Neural progenitor cell (in vitro differentiated cells): ENCODE results near the gene NUP58. TPM values are rescaled to one million over a fixed set of nuclear protein-coding genes. Genes with fewer than 3 reads are reported as not detected.
"Not testable (repeated sequence)": the region's sequence is repeated elsewhere in the genome, so short reads cannot be mapped to it uniquely, and the experiment has no call there.

Experiments
- DNase-seq: peaks from one replicate; pipeline ENCODE4 v3.0.0-alpha.2; 2016; ENCODE audit warnings: low spot score
- H2AFZ ChIP-seq: fragments of 200-600 bp; sonication (generic); replicated peaks from 2 replicates; pipeline ENCODE4 v1.6.1; 2016; ENCODE audit warnings: antibody characterized with exemption
- H3F3A ChIP-seq: fragments of 200-600 bp; sonication (generic); 2 replicates; pipeline ENCODE4 v1.6.1; 2016; ENCODE audit warnings: antibody characterized with exemption, low read depth
- H3K27ac ChIP-seq: fragments of 200-600 bp; sonication (generic); 2 replicates; pipeline ENCODE4 v1.5.1; 2016; ENCODE audit warnings: mild to moderate bottlenecking
- H3K27me3 ChIP-seq: fragments of 200-600 bp; sonication (generic); 2 replicates; pipeline ENCODE4 v1.6.1; 2016; ENCODE audit warnings: mild to moderate bottlenecking, moderate library complexity
- H3K36me3 ChIP-seq: fragments of 200-600 bp; sonication (generic); 2 replicates; pipeline ENCODE4 v1.5.1; 2016
- H3K4me1 ChIP-seq: fragments of 200-600 bp; sonication (generic); 2 replicates; pipeline ENCODE4 v1.6.1; 2016; ENCODE audit warnings: mixed run types
- H3K4me2 ChIP-seq: fragments of 200-600 bp; sonication (generic); 2 replicates; pipeline ENCODE4 v1.6.1; 2016
- H3K4me3 ChIP-seq: fragments of 200-600 bp; sonication (generic); 2 replicates; pipeline ENCODE4 v1.5.1; 2016
- H3K79me2 ChIP-seq: fragments of 200-600 bp; sonication (generic); 2 replicates; pipeline ENCODE4 v1.6.1; 2016; ENCODE audit warnings: low read depth
- H3K9ac ChIP-seq: fragments of 200-600 bp; sonication (generic); 2 replicates; pipeline ENCODE4 v1.6.1; 2016
- H3K9me3 ChIP-seq: fragments of 200-600 bp; sonication (generic); 2 replicates; pipeline ENCODE4 v1.5.1; 2016; ENCODE audit warnings: low read depth
- H4K20me1 ChIP-seq: fragments of 200-600 bp; sonication (generic); 2 replicates; pipeline ENCODE4 v1.6.1; 2016; ENCODE audit warnings: low read depth
- H3K27ac Mint-ChIP-seq: 3 replicates; pipeline ENCODE4 v1.8.0; 2021; ENCODE audit warnings: mixed read lengths
- H3K27me3 Mint-ChIP-seq: 2 replicates; pipeline ENCODE4 v1.8.0; 2022; ENCODE audit warnings: low read depth, mild to moderate bottlenecking, inconsistent platforms, moderate library complexity, mixed read lengths; ENCODE audit not compliant: insufficient read depth
- H3K36me3 Mint-ChIP-seq: 3 replicates; pipeline ENCODE4 v1.8.0; 2021; ENCODE audit warnings: mixed read lengths
- H3K4me1 Mint-ChIP-seq: 3 replicates; pipeline ENCODE4 v1.8.0; 2021; ENCODE audit warnings: mixed read lengths
- H3K4me3 Mint-ChIP-seq: 3 replicates; pipeline ENCODE4 v1.8.0; 2021; ENCODE audit warnings: mild to moderate bottlenecking, moderate library complexity, mixed read lengths
- H3K9me3 Mint-ChIP-seq: 3 replicates; pipeline ENCODE4 v1.8.0; 2020; ENCODE audit warnings: mixed read lengths
- EZH2 ChIP-seq: fragments of 200-600 bp; sonication (generic); IDR thresholded peaks from 2 replicates; pipeline ENCODE4 v1.6.1; 2017; ENCODE audit warnings: antibody characterized with exemption, mild to moderate bottlenecking, moderate library complexity
- EZH2phosphoT487 ChIP-seq: fragments of 200-600 bp; sonication (generic); IDR thresholded peaks from 2 replicates; pipeline ENCODE4 v1.6.1; 2017; ENCODE audit warnings: antibody characterized with exemption
- total RNA-seq: library from RNA; depleted of rRNA; stranded (reverse); fragments of >200 nt; gene quantifications from 2 replicates; pipeline ENCODE4 v1.2.3, GENCODE V29; 2015; ENCODE audit warnings: low replicate concordance
- TF ChIP-seq, protein P1 (sequence below): fragments of 200-600 bp; sonication (generic); IDR thresholded peaks from 2 replicates; pipeline ENCODE4 v1.5.1; 2017; ENCODE audit warnings: antibody characterized with exemption, mild to moderate bottlenecking

NUP58 gene
- total RNA-seq, 1 donor from 2014 or later: 138 TPM

DNA sequence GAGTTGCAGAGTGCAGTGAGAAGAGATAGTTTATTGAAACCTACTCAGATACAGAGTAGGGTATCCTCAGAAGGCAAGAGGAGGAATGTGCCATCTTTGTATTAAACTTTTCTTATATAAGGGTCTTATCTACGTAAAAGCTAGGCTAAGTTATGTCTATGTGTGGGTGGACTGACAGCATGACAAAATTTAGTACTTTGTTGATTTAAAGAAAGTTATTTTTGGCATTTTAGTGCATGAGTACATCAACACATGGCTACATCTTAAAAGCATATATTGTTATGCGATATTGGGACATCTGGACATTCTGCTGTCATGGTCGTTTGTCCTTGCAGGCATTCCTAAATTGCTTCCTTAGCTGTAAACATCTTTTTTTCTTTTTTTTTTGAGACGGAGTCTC, 51.4 kb downstream of the NUP58 start:
- no peaks in the 10 kb centered on the region for H3K36me3 Mint-ChIP-seq
- Histone ChIP-seq H3K27ac (no peak overlapping the region), H3K4me3 (no peak overlapping the region), H4K20me1 (no peaks in the 10 kb centered on the region), H3K4me2 (no peak overlapping the region), H3F3A (no peaks in the 10 kb centered on the region), H3K4me1 (peaks cover 8% of the 10 kb centered on the region), H3K9me3 (no peaks in the 10 kb centered on the region), H3K9ac (no peak overlapping the region), H3K27me3 (no peaks in the 10 kb centered on the region), H3K36me3 (no peaks in the 10 kb centered on the region), H2AFZ (no peak overlapping the region), H3K79me2 (no peaks in the 10 kb centered on the region)
- peaks cover 5% of the 10 kb centered on the region for H3K4me1 Mint-ChIP-seq
- H3K4me3 Mint-ChIP-seq: no peak overlapping the region
- DNase-seq: no peak
- TF ChIP-seq, protein P1, sequence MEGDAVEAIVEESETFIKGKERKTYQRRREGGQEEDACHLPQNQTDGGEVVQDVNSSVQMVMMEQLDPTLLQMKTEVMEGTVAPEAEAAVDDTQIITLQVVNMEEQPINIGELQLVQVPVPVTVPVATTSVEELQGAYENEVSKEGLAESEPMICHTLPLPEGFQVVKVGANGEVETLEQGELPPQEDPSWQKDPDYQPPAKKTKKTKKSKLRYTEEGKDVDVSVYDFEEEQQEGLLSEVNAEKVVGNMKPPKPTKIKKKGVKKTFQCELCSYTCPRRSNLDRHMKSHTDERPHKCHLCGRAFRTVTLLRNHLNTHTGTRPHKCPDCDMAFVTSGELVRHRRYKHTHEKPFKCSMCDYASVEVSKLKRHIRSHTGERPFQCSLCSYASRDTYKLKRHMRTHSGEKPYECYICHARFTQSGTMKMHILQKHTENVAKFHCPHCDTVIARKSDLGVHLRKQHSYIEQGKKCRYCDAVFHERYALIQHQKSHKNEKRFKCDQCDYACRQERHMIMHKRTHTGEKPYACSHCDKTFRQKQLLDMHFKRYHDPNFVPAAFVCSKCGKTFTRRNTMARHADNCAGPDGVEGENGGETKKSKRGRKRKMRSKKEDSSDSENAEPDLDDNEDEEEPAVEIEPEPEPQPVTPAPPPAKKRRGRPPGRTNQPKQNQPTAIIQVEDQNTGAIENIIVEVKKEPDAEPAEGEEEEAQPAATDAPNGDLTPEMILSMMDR: no peak
- TF ChIP-seq EZH2phosphoT487 (no peak), EZH2 (no peak)
- H3K27ac Mint-ChIP-seq: peak overlapping the region; percentile 5
- peaks cover 2% of the 10 kb centered on the region for H3K9me3 Mint-ChIP-seq
- no peaks in the 10 kb centered on the region for H3K27me3 Mint-ChIP-seq

GRCh38 chr13:25353344-25353743, 51.9 kb downstream of the NUP58 start:
- peaks cover 5% of the 10 kb centered on the region for H3K4me1 Mint-ChIP-seq

GRCh38 chr13:25354377-25354776, 53.0 kb downstream of the NUP58 start:
- DNase-seq: no peak
- Histone ChIP-seq H3K4me3 (no peak overlapping the region), H3K9me3 (no peaks in the 10 kb centered on the region), H3K79me2 (no peaks in the 10 kb centered on the region), H3K36me3 (no peaks in the 10 kb centered on the region), H3K27ac (no peak overlapping the region), H3K27me3 (no peaks in the 10 kb centered on the region), H3K9ac (no peak overlapping the region), H3K4me2 (no peak overlapping the region), H2AFZ (no peak overlapping the region), H4K20me1 (no peaks in the 10 kb centered on the region), H3K4me1 (no peaks in the 10 kb centered on the region), H3F3A (no peaks in the 10 kb centered on the region)
- Mint-ChIP-seq H3K4me1 (peaks cover 2% of the 10 kb centered on the region), H3K9me3 (peaks cover 2% of the 10 kb centered on the region), H3K27me3 (no peaks in the 10 kb centered on the region), H3K36me3 (no peaks in the 10 kb centered on the region), H3K4me3 (no peak overlapping the region), H3K27ac (no peak overlapping the region)
- TF ChIP-seq EZH2phosphoT487 (no peak), EZH2 (no peak)
- TF ChIP-seq, protein P1: no peak

More at GRCh38 chr13:25353344-25353743, 51.9 kb downstream of the NUP58 start:
- Histone ChIP-seq H3K36me3 (no peaks in the 10 kb centered on the region), H2AFZ (no peak overlapping the region), H4K20me1 (no peaks in the 10 kb centered on the region), H3K27ac (no peak overlapping the region), H3K4me1 (peaks cover 8% of the 10 kb centered on the region), H3F3A (no peaks in the 10 kb centered on the region), H3K9ac (no peak overlapping the region), H3K4me2 (no peak overlapping the region), H3K27me3 (no peaks in the 10 kb centered on the region), H3K9me3 (no peaks in the 10 kb centered on the region), H3K4me3 (no peak overlapping the region), H3K79me2 (no peaks in the 10 kb centered on the region)
- no peak overlapping the region for H3K27ac Mint-ChIP-seq
- H3K36me3 Mint-ChIP-seq: no peaks in the 10 kb centered on the region
- TF ChIP-seq EZH2 (no peak), EZH2phosphoT487 (no peak)
- TF ChIP-seq, protein P1: no peak
- no peak for DNase-seq
- H3K27me3 Mint-ChIP-seq: no peaks in the 10 kb centered on the region
- no peak overlapping the region for H3K4me3 Mint-ChIP-seq
- peaks cover 2% of the 10 kb centered on the region for H3K9me3 Mint-ChIP-seq

GRCh38 chr13:25360443-25360842, 59.0 kb downstream of the NUP58 start:
- not testable (repeated sequence) for H3K4me3 Mint-ChIP-seq, H3K27ac Mint-ChIP-seq, H4K20me1 ChIP-seq, H2AFZ ChIP-seq, H3K4me3 ChIP-seq, H3K79me2 ChIP-seq, H3K36me3 ChIP-seq, H3K9me3 ChIP-seq, H3K27ac ChIP-seq, H3K9me3 Mint-ChIP-seq, DNase-seq, H3K27me3 ChIP-seq, H3F3A ChIP-seq, H3K9ac ChIP-seq, H3K4me2 ChIP-seq, H3K4me1 Mint-ChIP-seq, H3K4me1 ChIP-seq, H3K36me3 Mint-ChIP-seq, H3K27me3 Mint-ChIP-seq
